Ishikawa (cell line): ENCODE measurements around the gene NACC2.

Experiments used
- CEBPB ChIP-seq: IDR thresholded peaks from 2 replicates; pipeline ENCODE4 v1.6.1; 2012
- CREB1 ChIP-seq: IDR thresholded peaks from 2 replicates; pipeline ENCODE4 v1.6.1; 2012; ENCODE audit warnings: low read depth
- EGR1 ChIP-seq: IDR thresholded peaks from 2 replicates; pipeline ENCODE4 v1.6.1; 2012
- EP300 ChIP-seq: IDR thresholded peaks from 2 replicates; pipeline ENCODE4 v1.6.1; 2012; ENCODE audit warnings: borderline replicate concordance
- FOXM1 ChIP-seq: IDR thresholded peaks from 2 replicates; pipeline ENCODE4 v1.6.1; 2012; ENCODE audit warnings: low read depth, borderline replicate concordance
- MAX ChIP-seq: IDR thresholded peaks from 2 replicates; pipeline ENCODE4 v1.6.1; 2012
- NFIC ChIP-seq: IDR thresholded peaks from 2 replicates; pipeline ENCODE4 v1.6.1; 2012
- RAD21 ChIP-seq: IDR thresholded peaks from 2 replicates; pipeline ENCODE4 v1.6.1; 2012; ENCODE audit warnings: low read depth
- REST ChIP-seq: IDR thresholded peaks from 2 replicates; pipeline ENCODE4 v1.6.1; 2012; ENCODE audit warnings: low read depth, mild to moderate bottlenecking
- TAF1 ChIP-seq: IDR thresholded peaks from 2 replicates; pipeline ENCODE4 v1.6.1; 2012; ENCODE audit warnings: low read depth, mild to moderate bottlenecking
- TCF12 ChIP-seq: IDR thresholded peaks from 2 replicates; pipeline ENCODE4 v1.6.1; 2012; ENCODE audit warnings: low read depth
- TEAD4 ChIP-seq: IDR thresholded peaks from 2 replicates; pipeline ENCODE4 v1.6.1; 2012
- USF1 ChIP-seq: IDR thresholded peaks from 2 replicates; pipeline ENCODE4 v1.6.1; 2012
- YY1 ChIP-seq: IDR thresholded peaks from 2 replicates; pipeline ENCODE4 v1.6.1; 2012; ENCODE audit warnings: low read depth
- ZBTB7A ChIP-seq: IDR thresholded peaks from 2 replicates; pipeline ENCODE4 v1.6.1; 2012; ENCODE audit warnings: low read depth

NACC2 gene

GRCh38 chr9:135978642-135979546, 116.2 kb downstream of the NACC2 start:
- TF ChIP-seq REST (no peak), ZBTB7A (no peak), FOXM1 (no peak), MAX (no peak), TCF12 (no peak), CREB1 (no peak), EGR1 (no peak), USF1 (no peak), YY1 (no peak), RAD21 (no peak), CEBPB (no peak), EP300 (no peak), TAF1 (no peak), TEAD4 (no peak), NFIC (no peak)

- TF ChIP-seq RAD21 (no peak), YY1 (no peak), REST (no peak), USF1 (no peak), TCF12 (no peak), CEBPB (no peak), EP300 (no peak), NFIC (no peak), MAX (no peak), ZBTB7A (no peak), TEAD4 (no peak), FOXM1 (no peak)
Measured at GRCh38 chr9:135976944-135977343, 118.1 kb downstream of the NACC2 start.

GRCh38 chr9:135976531-135976930, 118.6 kb downstream of the NACC2 start:
- TF ChIP-seq TAF1 (no peak), EP300 (no peak), MAX (no peak), USF1 (no peak)

- TF ChIP-seq TEAD4 = no peak
- TF ChIP-seq ZBTB7A = no peak
- no peak for TF ChIP-seq EP300
- TF ChIP-seq CREB1 = no peak
- no peak for TF ChIP-seq CEBPB
- TF ChIP-seq EGR1 = no peak
- no peak for TF ChIP-seq REST
- TF ChIP-seq MAX = no peak
- TF ChIP-seq FOXM1 = no peak
- no peak for TF ChIP-seq USF1
Measured at GRCh38 chr9:135975834-135976233, 119.3 kb downstream of the NACC2 start.
